SK-N-SH (cell line): ENCODE data around the gene EVPL.

ENCODE experiments used
- CHD2 ChIP-seq: fragments of 150-350 bp; IDR thresholded peaks from 2 replicates; pipeline ENCODE4 v1.6.1; 2018; ENCODE audit warnings: low read length; ENCODE audit not compliant: partially characterized antibody
- CTCF ChIP-seq: fragments of 200-600 bp; sonication (generic); IDR thresholded peaks from 2 replicates; pipeline ENCODE4 v1.6.1; 2017; ENCODE audit warnings: antibody characterized with exemption, mild to moderate bottlenecking, moderate library complexity
- ELF1 ChIP-seq: IDR thresholded peaks from 2 replicates; pipeline ENCODE4 v1.4.0; 2012
- EP300 ChIP-seq, 2 experiments: IDR thresholded peaks; 2 replicates each; pipeline versions ENCODE4 v1.4.0 to v1.6.1; 2012; ENCODE audit warnings: borderline replicate concordance in 1 of 2, low read depth in 1 of 2, low read length in 1 of 2
- GATA2 ChIP-seq: sonication (generic); formaldehyde crosslinking; IDR thresholded peaks from 2 replicates; pipeline ENCODE4 v1.5.0; 2020; ENCODE audit warnings: mild to moderate bottlenecking, missing genetic modification reagents
- JUND ChIP-seq: IDR thresholded peaks from 2 replicates; pipeline ENCODE4 v1.4.0; 2012
- POLR2AphosphoS5 ChIP-seq: IDR thresholded peaks from 2 replicates; pipeline ENCODE4 v1.6.1; 2012; ENCODE audit warnings: low read depth, low read length
- RAD21 ChIP-seq: IDR thresholded peaks from 2 replicates; pipeline ENCODE4 v1.6.1; 2012; ENCODE audit warnings: mild to moderate bottlenecking, low read length
- SIN3A ChIP-seq: IDR thresholded peaks from 2 replicates; pipeline ENCODE4 v1.6.1; 2012; ENCODE audit warnings: low read depth, mild to moderate bottlenecking, low read length, moderate library complexity, borderline replicate concordance
- YY1 ChIP-seq: IDR thresholded peaks from 2 replicates; pipeline ENCODE4 v1.4.0; 2012; ENCODE audit warnings: low read depth, mild to moderate bottlenecking
- TF ChIP-seq, protein P1 (sequence below): IDR thresholded peaks from 2 replicates; pipeline ENCODE4; 2012
- TF ChIP-seq, protein P2 (sequence below): IDR thresholded peaks from 2 replicates; pipeline ENCODE4 v1.4.0; 2012; ENCODE audit warnings: low read depth, borderline replicate concordance

- TF ChIP-seq EP300 (IDR thresholded peaks at IDR 0.05; ENCODE audit: borderline replicate concordance in 1 of 2, low read depth in 1 of 2, low read length in 1 of 2) (peak in 1 of 2 experiments; percentile 31; a peak in 1 of 4 replicates), JUND (no peak), CTCF (peak; percentile 94), YY1 (no peak), CHD2 (no peak), ELF1 (no peak), POLR2AphosphoS5 (no peak), RAD21 (peak; percentile 72), SIN3A (no peak), GATA2 (CRISPR knock-in tag) (no peak)
- TF ChIP-seq, protein P1, sequence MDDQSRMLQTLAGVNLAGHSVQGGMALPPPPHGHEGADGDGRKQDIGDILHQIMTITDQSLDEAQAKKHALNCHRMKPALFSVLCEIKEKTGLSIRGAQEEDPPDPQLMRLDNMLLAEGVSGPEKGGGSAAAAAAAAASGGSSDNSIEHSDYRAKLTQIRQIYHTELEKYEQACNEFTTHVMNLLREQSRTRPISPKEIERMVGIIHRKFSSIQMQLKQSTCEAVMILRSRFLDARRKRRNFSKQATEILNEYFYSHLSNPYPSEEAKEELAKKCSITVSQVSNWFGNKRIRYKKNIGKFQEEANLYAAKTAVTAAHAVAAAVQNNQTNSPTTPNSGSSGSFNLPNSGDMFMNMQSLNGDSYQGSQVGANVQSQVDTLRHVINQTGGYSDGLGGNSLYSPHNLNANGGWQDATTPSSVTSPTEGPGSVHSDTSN, result no peak
- TF ChIP-seq, protein P2, sequence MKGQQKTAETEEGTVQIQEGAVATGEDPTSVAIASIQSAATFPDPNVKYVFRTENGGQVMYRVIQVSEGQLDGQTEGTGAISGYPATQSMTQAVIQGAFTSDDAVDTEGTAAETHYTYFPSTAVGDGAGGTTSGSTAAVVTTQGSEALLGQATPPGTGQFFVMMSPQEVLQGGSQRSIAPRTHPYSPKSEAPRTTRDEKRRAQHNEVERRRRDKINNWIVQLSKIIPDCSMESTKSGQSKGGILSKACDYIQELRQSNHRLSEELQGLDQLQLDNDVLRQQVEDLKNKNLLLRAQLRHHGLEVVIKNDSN, result no peak
Measured at GRCh38 chr17:76000016-76000754, 26.9 kb downstream of the EVPL start.
